ENCODE results near the gene EPHB1.

The EPHB1 gene

DNA sequence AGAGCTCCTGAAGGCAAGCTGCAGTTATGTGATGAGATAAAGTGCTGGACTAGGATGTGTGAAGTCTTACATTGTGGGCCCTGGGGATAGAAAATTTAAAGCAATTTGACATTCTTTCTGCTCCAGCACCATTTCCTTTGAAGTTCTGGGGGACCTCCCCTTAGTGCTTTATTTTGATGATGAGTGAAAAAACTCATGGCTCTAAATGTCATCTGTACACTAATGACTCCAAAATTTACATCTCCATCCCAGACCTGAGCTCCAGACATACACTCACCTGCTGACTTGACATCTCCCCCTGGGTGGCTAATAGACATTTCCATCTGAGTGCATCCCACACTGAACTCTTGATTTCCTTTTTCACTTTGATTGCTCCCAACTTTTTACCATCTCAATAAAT lies 276.4 kb downstream of the EPHB1 start:
- H3K27me3 ChIP-seq (ENCODE audit: insufficient read depth, poor library complexity, severe bottlenecking) = no peaks in the 10 kb centered on the region
- TF ChIP-seq, protein P1, sequence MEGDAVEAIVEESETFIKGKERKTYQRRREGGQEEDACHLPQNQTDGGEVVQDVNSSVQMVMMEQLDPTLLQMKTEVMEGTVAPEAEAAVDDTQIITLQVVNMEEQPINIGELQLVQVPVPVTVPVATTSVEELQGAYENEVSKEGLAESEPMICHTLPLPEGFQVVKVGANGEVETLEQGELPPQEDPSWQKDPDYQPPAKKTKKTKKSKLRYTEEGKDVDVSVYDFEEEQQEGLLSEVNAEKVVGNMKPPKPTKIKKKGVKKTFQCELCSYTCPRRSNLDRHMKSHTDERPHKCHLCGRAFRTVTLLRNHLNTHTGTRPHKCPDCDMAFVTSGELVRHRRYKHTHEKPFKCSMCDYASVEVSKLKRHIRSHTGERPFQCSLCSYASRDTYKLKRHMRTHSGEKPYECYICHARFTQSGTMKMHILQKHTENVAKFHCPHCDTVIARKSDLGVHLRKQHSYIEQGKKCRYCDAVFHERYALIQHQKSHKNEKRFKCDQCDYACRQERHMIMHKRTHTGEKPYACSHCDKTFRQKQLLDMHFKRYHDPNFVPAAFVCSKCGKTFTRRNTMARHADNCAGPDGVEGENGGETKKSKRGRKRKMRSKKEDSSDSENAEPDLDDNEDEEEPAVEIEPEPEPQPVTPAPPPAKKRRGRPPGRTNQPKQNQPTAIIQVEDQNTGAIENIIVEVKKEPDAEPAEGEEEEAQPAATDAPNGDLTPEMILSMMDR (IDR thresholded peaks at IDR 0.05; ENCODE audit: poor library complexity, severe bottlenecking) = no peak
- no peak for DNase-seq (ENCODE audit: low spot score)
- H3K27ac ChIP-seq (ENCODE audit: poor library complexity, severe bottlenecking) = no peak overlapping the region
- H3K36me3 ChIP-seq (ENCODE audit: low read depth) = no peaks in the 10 kb centered on the region
- H3K4me1 ChIP-seq (ENCODE audit: insufficient read depth, poor library complexity, severe bottlenecking) = no peaks in the 10 kb centered on the region
- H3K9me3 ChIP-seq (ENCODE audit: severe bottlenecking) = no peaks in the 10 kb centered on the region
- no peak for ATAC-seq (ENCODE audit: low read depth)
- no peak overlapping the region for H3K4me3 ChIP-seq (ENCODE audit: severe bottlenecking)

DNA sequence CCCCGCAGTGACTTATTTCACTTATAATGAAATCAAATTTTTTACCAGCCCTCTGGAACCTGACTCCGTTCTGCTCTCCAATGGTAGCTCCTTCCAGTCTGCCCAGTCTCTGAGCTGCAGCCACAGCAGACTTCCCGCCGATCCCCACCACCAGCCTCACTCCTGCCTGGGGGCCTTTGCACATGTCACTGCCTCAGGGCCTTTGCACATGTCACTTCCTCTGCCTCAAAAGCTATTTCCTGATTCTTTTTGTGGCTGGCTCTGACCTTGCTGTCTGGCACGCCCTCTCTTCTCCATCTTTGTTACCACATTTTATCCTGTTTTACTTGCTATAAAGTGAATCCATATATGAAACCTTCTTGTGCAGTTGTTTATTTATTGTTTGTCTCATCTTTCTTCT lies 277.4 kb downstream of the EPHB1 start:
- no peaks in the 10 kb centered on the region for H3K4me1 ChIP-seq (ENCODE audit: insufficient read depth, poor library complexity, severe bottlenecking)
- no peak overlapping the region for H3K4me3 ChIP-seq (ENCODE audit: severe bottlenecking)
- no peak for DNase-seq (ENCODE audit: low spot score)
- H3K27me3 ChIP-seq (ENCODE audit: insufficient read depth, poor library complexity, severe bottlenecking) = no peaks in the 10 kb centered on the region
- no peak for ATAC-seq (ENCODE audit: low read depth)
- TF ChIP-seq, protein P1 (IDR thresholded peaks at IDR 0.05; ENCODE audit: poor library complexity, severe bottlenecking) = no peak
- H3K36me3 ChIP-seq (ENCODE audit: low read depth) = no peaks in the 10 kb centered on the region
- no peaks in the 10 kb centered on the region for H3K9me3 ChIP-seq (ENCODE audit: severe bottlenecking)
- no peak overlapping the region for H3K27ac ChIP-seq (ENCODE audit: poor library complexity, severe bottlenecking)

DNA sequence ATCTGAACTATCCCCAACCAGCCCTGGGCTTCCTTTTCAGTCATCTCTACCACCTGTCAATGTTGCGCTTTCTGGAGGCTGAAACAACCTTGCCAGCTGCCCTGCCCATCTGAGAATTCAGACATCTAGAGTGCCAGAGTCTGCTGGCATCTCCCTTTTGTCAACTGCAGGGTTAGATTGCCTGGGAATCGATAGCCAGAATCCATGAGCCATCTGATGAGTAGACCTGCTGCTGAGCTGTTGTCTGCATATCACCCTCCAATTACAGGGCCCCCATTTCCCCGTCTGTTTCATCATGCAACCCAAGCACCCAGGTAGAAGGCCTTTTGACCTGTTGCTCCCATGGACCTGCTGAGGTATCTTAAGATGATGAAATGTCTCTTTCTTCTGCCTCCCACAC lies 280.1 kb downstream of the EPHB1 start:
- TF ChIP-seq, protein P1 (IDR thresholded peaks at IDR 0.05; ENCODE audit: poor library complexity, severe bottlenecking) = no peak
- no peaks in the 10 kb centered on the region for H3K4me1 ChIP-seq (ENCODE audit: insufficient read depth, poor library complexity, severe bottlenecking)
- ATAC-seq (ENCODE audit: low read depth) (no peak), DNase-seq (ENCODE audit: low spot score) (no peak)
- no peaks in the 10 kb centered on the region for H3K36me3 ChIP-seq (ENCODE audit: low read depth)
- no peak overlapping the region for H3K4me3 ChIP-seq (ENCODE audit: severe bottlenecking)
- H3K9me3 ChIP-seq (ENCODE audit: severe bottlenecking) = no peaks in the 10 kb centered on the region
- no peak overlapping the region for H3K27ac ChIP-seq (ENCODE audit: poor library complexity, severe bottlenecking)
- H3K27me3 ChIP-seq (ENCODE audit: insufficient read depth, poor library complexity, severe bottlenecking) = no peaks in the 10 kb centered on the region

DNA sequence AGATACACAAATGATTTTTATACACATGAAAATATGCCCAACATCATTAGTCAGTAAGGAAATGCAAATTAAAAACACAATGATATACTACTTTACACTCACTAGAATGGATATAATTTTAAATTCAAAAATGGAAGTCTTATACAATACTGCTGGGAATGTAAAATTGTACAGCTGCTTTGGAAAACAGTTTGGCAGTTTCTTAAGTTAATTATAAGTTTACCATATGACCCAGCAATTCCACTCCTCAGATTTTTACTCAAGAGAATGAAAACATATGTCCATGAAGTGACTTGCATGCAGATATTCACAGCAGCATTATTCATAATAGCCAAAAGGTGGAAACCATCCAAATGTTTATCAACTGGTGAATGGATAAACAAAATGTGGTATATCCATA lies 281.3 kb downstream of the EPHB1 start:
- Histone ChIP-seq H3K4me3 (ENCODE audit: severe bottlenecking) (no peak overlapping the region), H3K36me3 (ENCODE audit: low read depth) (no peaks in the 10 kb centered on the region), H3K27ac (ENCODE audit: poor library complexity, severe bottlenecking) (no peak overlapping the region), H3K4me1 (ENCODE audit: insufficient read depth, poor library complexity, severe bottlenecking) (no peaks in the 10 kb centered on the region), H3K27me3 (ENCODE audit: insufficient read depth, poor library complexity, severe bottlenecking) (no peaks in the 10 kb centered on the region), H3K9me3 (ENCODE audit: severe bottlenecking) (no peaks in the 10 kb centered on the region)
- TF ChIP-seq, protein P1 (IDR thresholded peaks at IDR 0.05; ENCODE audit: poor library complexity, severe bottlenecking) = no peak
- ATAC-seq (ENCODE audit: low read depth) = no peak
- no peak for DNase-seq (ENCODE audit: low spot score)

DNA sequence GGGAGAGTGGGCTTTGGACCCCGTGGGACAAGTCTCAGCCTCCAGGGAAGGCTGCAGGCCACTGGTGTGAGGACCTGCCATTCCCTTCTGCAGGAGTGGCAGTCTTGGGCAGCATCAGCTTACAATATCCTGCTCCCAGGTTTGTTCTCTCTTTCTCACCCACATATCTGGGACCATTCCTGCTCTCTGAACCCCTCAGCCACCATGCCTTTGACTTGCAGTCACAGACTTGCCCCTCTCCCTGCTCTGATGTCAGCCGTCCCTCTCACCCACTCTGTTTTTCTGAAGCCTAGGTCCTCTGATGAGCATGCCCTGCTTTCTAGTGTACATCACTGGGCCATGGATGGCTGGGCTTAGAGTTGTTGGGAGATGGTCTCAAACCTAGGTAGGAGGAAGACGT lies 282.1 kb downstream of the EPHB1 start:
- TF ChIP-seq, protein P1 (IDR thresholded peaks at IDR 0.05; ENCODE audit: poor library complexity, severe bottlenecking) = no peak

More for the DNA sequence above, 282.1 kb downstream of the EPHB1 start:
- H3K27me3 ChIP-seq (ENCODE audit: insufficient read depth, poor library complexity, severe bottlenecking) = no peaks in the 10 kb centered on the region
- no peaks in the 10 kb centered on the region for H3K9me3 ChIP-seq (ENCODE audit: severe bottlenecking)
- DNase-seq (ENCODE audit: low spot score) = no peak
- H3K27ac ChIP-seq (ENCODE audit: poor library complexity, severe bottlenecking) = no peak overlapping the region
- no peak for ATAC-seq (ENCODE audit: low read depth)
- H3K36me3 ChIP-seq (ENCODE audit: low read depth) = no peaks in the 10 kb centered on the region
- H3K4me3 ChIP-seq (ENCODE audit: severe bottlenecking) = no peak overlapping the region
- H3K4me1 ChIP-seq (ENCODE audit: insufficient read depth, poor library complexity, severe bottlenecking) = no peaks in the 10 kb centered on the region
